K562 (cell line): ENCODE data around the gene MMAB. TPM values are rescaled to one million over a fixed set of nuclear protein-coding genes. Genes with fewer than 3 reads are reported as not detected.

ENCODE experiments used
- ATAC-seq: fragments of 200-7000 bp; cut with Tn5 transposase; 3 replicates; pipeline ENCODE4 v1.9.1; 2020; ENCODE audit warnings: moderate library complexity
- BruUV-seq: library from RNA; stranded (reverse); fragments of 400-500 nt; replicated peaks from 2 replicates; lab custom pipeline; 2021; lab: Mats Ljungman, UMichigan
- CTCF ChIA-PET: fragments of 300-600 bp; formaldehyde crosslinking; extraction: SDS; loops from one replicate; lab custom pipeline; 2021; ENCODE audit warnings: low intra/inter-chr PET ratio; lab: Yijun Ruan, JAX
- POLR2A ChIA-PET: fragments of 300-600, 350-650 bp; sonication (Branson Sonifier 250); formaldehyde crosslinking; extraction: SDS; loops from one replicate; lab custom pipeline; 2021; ENCODE audit warnings: antibody characterized with exemption, inconsistent platforms; lab: Yijun Ruan, JAX
- DNase-seq, 4 experiments: peaks; one replicate each; pipeline versions ENCODE4 v3.0.0 to v3.0.0-alpha.2; 2011 to 2018; ENCODE audit warnings: low spot score in 3 of 4, mixed read lengths in 3 of 4; ENCODE audit errors: extremely low read depth in 1 of 4
- FAIRE-seq: peaks from 2 replicates; lab custom pipeline; 2011; peaks lifted over from hg19 to GRCh38; lab: Jason Lieb, UNC
- H2AFZ ChIP-seq: 2 replicates; pipeline ENCODE4 v1.6.0; 2011; ENCODE audit warnings: low read depth, low read length, control low read depth, inconsistent platforms
- H3K27ac ChIP-seq: fragments of 200-600 bp; 3 replicates; pipeline ENCODE4 v1.8.0; 2011; ENCODE audit warnings: low read depth, mild to moderate bottlenecking, control low read depth, inconsistent platforms, low read length, moderate library complexity, mixed read lengths; ENCODE audit errors: extremely low read depth
- H3K27me3 ChIP-seq, 2 experiments: fragments of 300-600 bp in 1 of 2; 2 replicates in 1 of 2; 3 replicates in 1 of 2; pipeline versions ENCODE4 v1.6.0 to v1.8.0; 2011; ENCODE audit warnings: inconsistent platforms in 2 of 2, low read length in 2 of 2, mild to moderate bottlenecking in 1 of 2, mixed read lengths in 1 of 2, moderate library complexity in 1 of 2; ENCODE audit not compliant: control insufficient read depth in 2 of 2, insufficient read depth in 2 of 2
- H3K36me3 ChIP-seq: fragments of 300-600 bp; 3 replicates; pipeline ENCODE4 v1.8.0; 2011; ENCODE audit warnings: mild to moderate bottlenecking, low read length, inconsistent platforms; ENCODE audit not compliant: control insufficient read depth, insufficient read depth
- H3K4me1 ChIP-seq, 2 experiments: fragments of 200-600 bp in 1 of 2; replicated peaks in 1 of 2; 2 replicates in 1 of 2; 3 replicates in 1 of 2; pipeline versions ENCODE4 v1.5.1 to v1.8.0; 2011; ENCODE audit warnings: inconsistent platforms in 2 of 2, low read length in 2 of 2, mild to moderate bottlenecking in 1 of 2, mixed read lengths in 1 of 2, moderate library complexity in 1 of 2; ENCODE audit not compliant: control insufficient read depth in 2 of 2, insufficient read depth in 2 of 2
- H3K4me2 ChIP-seq: 2 replicates; pipeline ENCODE4 v1.6.1; 2011; ENCODE audit warnings: low read length, control low read depth, inconsistent platforms, mixed read lengths; ENCODE audit not compliant: insufficient read depth
- H3K4me3 ChIP-seq: fragments of 200-600 bp; sonication (generic), shearing (Covaris generic); 2 replicates; pipeline ENCODE4 v1.5.1; 2016; ENCODE audit warnings: control low read depth, inconsistent platforms
- H3K79me2 ChIP-seq: fragments of 200-600 bp; 3 replicates; pipeline ENCODE4 v1.8.0; 2011; ENCODE audit warnings: low read length, inconsistent platforms; ENCODE audit not compliant: control insufficient read depth, insufficient read depth
- H3K9ac ChIP-seq, 2 experiments: 2 replicates each; pipeline versions ENCODE4 v1.6.0 to v1.6.1; 2011; ENCODE audit warnings: low read depth in 2 of 2, low read length in 2 of 2, control low read depth in 1 of 2, inconsistent platforms in 1 of 2, mild to moderate bottlenecking in 1 of 2, mixed read lengths in 1 of 2; ENCODE audit not compliant: insufficient read depth in 1 of 2
- H3K9me1 ChIP-seq: one replicate; pipeline ENCODE4 v1.6.0; 2011; ENCODE audit warnings: inconsistent platforms, mild to moderate bottlenecking, low read length, moderate library complexity; ENCODE audit not compliant: control insufficient read depth, insufficient read depth
- H3K9me3 ChIP-seq: replicated peaks from 2 replicates; pipeline ENCODE4 v1.5.1; 2011; ENCODE audit warnings: low read depth, low read length, inconsistent platforms; ENCODE audit not compliant: control insufficient read depth, insufficient read depth
- H4K20me1 ChIP-seq: replicated peaks from 2 replicates; pipeline ENCODE4 v1.6.1; 2011; ENCODE audit warnings: low read length, inconsistent platforms, mixed read lengths; ENCODE audit not compliant: control insufficient read depth, insufficient read depth
- CBX8 ChIP-seq: fragments of 200-600 bp; sonication (generic); IDR thresholded peaks from 2 replicates; pipeline ENCODE4 v1.6.1; 2012; ENCODE audit warnings: borderline replicate concordance, mixed run types, low read depth, mild to moderate bottlenecking, moderate library complexity, mixed read lengths, low read length, control low read depth, inconsistent platforms; ENCODE audit not compliant: poor library complexity, severe bottlenecking; ENCODE audit errors: extremely low read depth
- NFXL1 ChIP-seq: fragments of 450-650 bp; formaldehyde crosslinking; IDR thresholded peaks from 2 replicates; pipeline ENCODE4 v1.4.0; 2021; ENCODE audit warnings: mild to moderate bottlenecking
- THRAP3 ChIP-seq: fragments of 450-650 bp; IDR thresholded peaks from 2 replicates; pipeline ENCODE4 v1.6.1; 2016; ENCODE audit warnings: mild to moderate bottlenecking, inconsistent platforms, borderline replicate concordance
- ZBTB17 ChIP-seq: fragments of 450-650 bp; formaldehyde crosslinking; IDR thresholded peaks from 2 replicates; pipeline ENCODE4 v1.4.0; 2020; ENCODE audit warnings: mild to moderate bottlenecking
- WGBS: fragments of 100-300 bp; shearing (Covaris generic); methylation state at CpG from one replicate; pipeline ENCODE4 v1.1.6; 2016; ENCODE audit warnings: low coverage, mixed read lengths; ENCODE audit not compliant: insufficient coverage; ENCODE audit errors: missing lambda C conversion rate; 5-methylcytosine and 5-hydroxymethylcytosine counted together
- in situ Hi-C: fragments of 300-500 bp; cut with MboI; formaldehyde crosslinking; loops from 4 replicates; pipeline ENCODE4 v1.15.0; 2018; ENCODE audit warnings: inconsistent platforms, mixed read lengths
- intact Hi-C: fragments of 100-400 bp; cut with micrococcal nuclease; formaldehyde crosslinking; loops from 2 replicates; pipeline ENCODE4 v1.14.2; 2022
- polyA plus RNA-seq, 8 experiments: library from polyadenylated mRNA; depleted of rRNA in 4 of 8; stranded (reverse) in 5 of 8; unstranded in 3 of 8; fragments of >200 nt; fragmentation: Nextera tagmentation in 2 of 8; fragmentation: Illumina TruSeq in 1 of 8; extraction: Ambion mirVana in 2 of 8; extraction: Trizol in 1 of 8; gene quantifications; 2 replicates each; pipeline versions ENCODE4 v1.2.1 to v1.2.3, GENCODE V29; 2011 to 2014; ENCODE audit warnings: inconsistent platforms in 1 of 8, missing spikeins in 1 of 8
- total RNA-seq, 7 experiments: library from RNA; depleted of rRNA in 6 of 7; stranded (reverse); fragments of >200 nt in 6 of 7; fragmentation: Illumina TruSeq in 2 of 7; extraction: Trizol in 2 of 7; gene quantifications; 2 replicates each; pipeline versions ENCODE4 v1.2.1 to v1.2.3, GENCODE V29; 2011 to 2021; ENCODE audit warnings: low replicate concordance in 1 of 7
- TF ChIP-seq, protein P1 (sequence below), 2 experiments: fragments of 450-650 bp; IDR thresholded peaks; 2 replicates each; pipeline ENCODE4 v1.6.1; 2016
- TF ChIP-seq, protein P2 (sequence below), 2 experiments: fragments of 150-350 bp in 1 of 2; IDR thresholded peaks; 2 replicates each; pipeline ENCODE4 v1.6.1; 2012 to 2016; ENCODE audit warnings: low read depth in 2 of 2, low read length in 2 of 2, mild to moderate bottlenecking in 1 of 2, moderate library complexity in 1 of 2
- TF ChIP-seq, protein P3 (sequence below): sonication (generic); formaldehyde crosslinking; IDR thresholded peaks from 2 replicates; pipeline ENCODE4 v1.8.0; 2022; ENCODE audit warnings: mild to moderate bottlenecking, missing genetic modification reagents, borderline replicate concordance

MMAB gene
- total and polyA plus RNA-seq, 9 of the 15 experiments (the other 6 are each of a cell fraction or from before 2014, with no cell fraction given), result 9.5 to 76.1 (median 46.2) TPM

DNA sequence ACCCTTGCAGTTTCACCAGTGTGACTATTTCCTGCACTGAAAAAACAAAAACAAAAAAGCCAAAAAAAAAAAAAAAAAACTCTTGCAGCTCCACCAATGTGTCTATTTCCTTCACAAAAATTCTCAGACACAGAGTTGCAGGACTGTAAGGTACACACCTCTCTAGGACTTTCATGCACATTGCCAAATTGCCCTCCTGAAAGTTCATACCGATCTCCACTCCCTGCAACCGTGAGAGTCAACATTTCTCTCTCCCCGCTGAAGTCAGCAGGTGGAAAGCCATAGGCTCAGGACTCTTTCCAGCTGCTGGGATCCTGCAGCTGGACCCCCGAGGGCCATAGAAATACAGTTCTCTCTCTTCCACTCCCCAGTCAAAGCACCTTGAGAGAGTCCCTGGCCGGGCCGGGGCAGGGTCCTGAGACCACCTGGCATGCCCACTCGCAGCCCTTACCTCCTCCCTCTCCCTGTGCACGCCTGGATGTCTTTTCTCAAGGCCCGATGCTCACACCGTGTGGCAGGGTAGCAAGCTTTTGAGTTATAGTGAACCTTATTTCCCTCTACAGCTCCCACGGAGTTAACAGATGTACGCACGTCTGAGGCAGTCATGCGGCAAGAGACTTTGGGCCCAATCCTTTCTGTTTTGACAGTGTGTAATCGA is 23.6 kb downstream of the MMAB start (continued):
- TF ChIP-seq NFXL1 (CRISPR knock-in tag), result no peak
- TF ChIP-seq THRAP3, result no peak
- TF ChIP-seq, all 486 proteins: peak for 0

DNA sequence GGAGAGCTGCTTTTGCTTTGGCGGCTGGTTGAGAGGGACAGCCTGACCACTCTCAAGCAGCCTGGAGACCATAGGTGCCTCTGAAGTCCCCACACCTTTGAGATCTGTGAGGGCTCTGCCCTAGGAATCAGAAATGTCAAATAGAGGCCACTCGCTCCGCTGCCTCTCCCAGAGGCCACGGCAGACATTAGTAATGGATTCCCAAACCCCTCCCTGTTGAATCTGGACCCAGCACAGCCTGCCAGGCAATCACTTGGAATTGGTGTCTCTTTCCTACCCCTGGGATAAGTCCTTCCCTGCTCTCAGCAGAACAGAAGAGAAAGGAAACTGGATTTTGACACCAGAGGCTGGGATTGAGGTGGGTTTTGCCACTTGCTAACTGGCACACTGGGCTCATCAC is 25.0 kb downstream of the MMAB start:
- BruUV-seq, result no TSS peak
- no peak for DNase-seq
- H4K20me1 ChIP-seq, result peaks cover 7% of the 10 kb centered on the region
- no peak for FAIRE-seq
- intact Hi-C loops, result no loop called here
- TF ChIP-seq CBX8, result no peak
- TF ChIP-seq, protein P1, sequence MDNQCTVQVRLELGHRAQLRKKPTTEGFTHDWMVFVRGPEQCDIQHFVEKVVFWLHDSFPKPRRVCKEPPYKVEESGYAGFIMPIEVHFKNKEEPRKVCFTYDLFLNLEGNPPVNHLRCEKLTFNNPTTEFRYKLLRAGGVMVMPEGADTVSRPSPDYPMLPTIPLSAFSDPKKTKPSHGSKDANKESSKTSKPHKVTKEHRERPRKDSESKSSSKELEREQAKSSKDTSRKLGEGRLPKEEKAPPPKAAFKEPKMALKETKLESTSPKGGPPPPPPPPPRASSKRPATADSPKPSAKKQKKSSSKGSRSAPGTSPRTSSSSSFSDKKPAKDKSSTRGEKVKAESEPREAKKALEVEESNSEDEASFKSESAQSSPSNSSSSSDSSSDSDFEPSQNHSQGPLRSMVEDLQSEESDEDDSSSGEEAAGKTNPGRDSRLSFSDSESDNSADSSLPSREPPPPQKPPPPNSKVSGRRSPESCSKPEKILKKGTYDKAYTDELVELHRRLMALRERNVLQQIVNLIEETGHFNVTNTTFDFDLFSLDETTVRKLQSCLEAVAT (IDR thresholded peaks at IDR 0.05), result peak in 1 of 2 experiments; percentile 66; a peak in 1 of 4 replicates
- peak; percentile 89 for TF ChIP-seq ZBTB17 (CRISPR knock-in tag)
- TF ChIP-seq, protein P2, sequence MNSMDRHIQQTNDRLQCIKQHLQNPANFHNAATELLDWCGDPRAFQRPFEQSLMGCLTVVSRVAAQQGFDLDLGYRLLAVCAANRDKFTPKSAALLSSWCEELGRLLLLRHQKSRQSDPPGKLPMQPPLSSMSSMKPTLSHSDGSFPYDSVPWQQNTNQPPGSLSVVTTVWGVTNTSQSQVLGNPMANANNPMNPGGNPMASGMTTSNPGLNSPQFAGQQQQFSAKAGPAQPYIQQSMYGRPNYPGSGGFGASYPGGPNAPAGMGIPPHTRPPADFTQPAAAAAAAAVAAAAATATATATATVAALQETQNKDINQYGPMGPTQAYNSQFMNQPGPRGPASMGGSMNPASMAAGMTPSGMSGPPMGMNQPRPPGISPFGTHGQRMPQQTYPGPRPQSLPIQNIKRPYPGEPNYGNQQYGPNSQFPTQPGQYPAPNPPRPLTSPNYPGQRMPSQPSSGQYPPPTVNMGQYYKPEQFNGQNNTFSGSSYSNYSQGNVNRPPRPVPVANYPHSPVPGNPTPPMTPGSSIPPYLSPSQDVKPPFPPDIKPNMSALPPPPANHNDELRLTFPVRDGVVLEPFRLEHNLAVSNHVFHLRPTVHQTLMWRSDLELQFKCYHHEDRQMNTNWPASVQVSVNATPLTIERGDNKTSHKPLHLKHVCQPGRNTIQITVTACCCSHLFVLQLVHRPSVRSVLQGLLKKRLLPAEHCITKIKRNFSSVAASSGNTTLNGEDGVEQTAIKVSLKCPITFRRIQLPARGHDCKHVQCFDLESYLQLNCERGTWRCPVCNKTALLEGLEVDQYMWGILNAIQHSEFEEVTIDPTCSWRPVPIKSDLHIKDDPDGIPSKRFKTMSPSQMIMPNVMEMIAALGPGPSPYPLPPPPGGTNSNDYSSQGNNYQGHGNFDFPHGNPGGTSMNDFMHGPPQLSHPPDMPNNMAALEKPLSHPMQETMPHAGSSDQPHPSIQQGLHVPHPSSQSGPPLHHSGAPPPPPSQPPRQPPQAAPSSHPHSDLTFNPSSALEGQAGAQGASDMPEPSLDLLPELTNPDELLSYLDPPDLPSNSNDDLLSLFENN (IDR thresholded peaks at IDR 0.05; ENCODE audit: low read depth in 2 of 2, low read length in 2 of 2), result 0 out of 4 replicates have a peak, but pooled peaks of 1 of the 2 experiments have one; percentile 14
- TF ChIP-seq, protein P3, sequence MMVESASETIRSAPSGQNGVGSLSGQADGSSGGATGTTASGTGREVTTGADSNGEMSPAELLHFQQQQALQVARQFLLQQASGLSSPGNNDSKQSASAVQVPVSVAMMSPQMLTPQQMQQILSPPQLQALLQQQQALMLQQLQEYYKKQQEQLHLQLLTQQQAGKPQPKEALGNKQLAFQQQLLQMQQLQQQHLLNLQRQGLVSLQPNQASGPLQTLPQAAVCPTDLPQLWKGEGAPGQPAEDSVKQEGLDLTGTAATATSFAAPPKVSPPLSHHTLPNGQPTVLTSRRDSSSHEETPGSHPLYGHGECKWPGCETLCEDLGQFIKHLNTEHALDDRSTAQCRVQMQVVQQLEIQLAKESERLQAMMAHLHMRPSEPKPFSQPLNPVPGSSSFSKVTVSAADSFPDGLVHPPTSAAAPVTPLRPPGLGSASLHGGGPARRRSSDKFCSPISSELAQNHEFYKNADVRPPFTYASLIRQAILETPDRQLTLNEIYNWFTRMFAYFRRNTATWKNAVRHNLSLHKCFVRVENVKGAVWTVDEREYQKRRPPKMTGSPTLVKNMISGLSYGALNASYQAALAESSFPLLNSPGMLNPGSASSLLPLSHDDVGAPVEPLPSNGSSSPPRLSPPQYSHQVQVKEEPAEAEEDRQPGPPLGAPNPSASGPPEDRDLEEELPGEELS (CRISPR knock-in tag), result no peak
- TF ChIP-seq, all 486 proteins: peak for 3
- Histone ChIP-seq H3K4me3 (no peak overlapping the region), H3K9ac (no peak overlapping the region), H3K79me2 (no peaks in the 10 kb centered on the region), H3K9me1 (no peaks in the 10 kb centered on the region), H3K9me3 (no peaks in the 10 kb centered on the region), H2AFZ (no peak overlapping the region), H3K27ac (no peak overlapping the region), H3K4me2 (no peak overlapping the region), H3K27me3 (peaks cover 43 to 81% of the 10 kb centered on the region in 2 experiments; a peak in 4 of 5 replicates), H3K4me1 (no peaks in the 10 kb centered on the region; a peak in 1 of 5 replicates), H3K36me3 (no peaks in the 10 kb centered on the region)
- in situ Hi-C loops, result no loop called here
- WGBS, result 0% methylated on average over 4 of the region's 4 CpGs
- CTCF ChIA-PET, result no interaction called here
- no peak for ATAC-seq
- POLR2A ChIA-PET, result interaction anchor here (0.8 to 1.1 kb wide), 2 partner anchors 12 to 51 kb away, joined by 3 to 4 read pairs; no protein-coding TSS in a partner anchor
